IMR-90 (cell line): ENCODE measurements around the gene DYRK1A. TPM values are rescaled to one million over a fixed set of nuclear protein-coding genes. Genes with fewer than 3 reads are reported as not detected.

Source experiments
- ATAC-seq: fragments of 200-7000 bp; cut with Tn5 transposase; 2 replicates; pipeline ENCODE4 v1.9.1; 2020; ENCODE audit warnings: low read depth, mild to moderate bottlenecking, moderate library complexity
- BruUV-seq: library from RNA; stranded (reverse); fragments of 400-500 nt; replicated peaks from 2 replicates; lab custom pipeline; 2021; lab: Mats Ljungman, UMichigan
- CTCF ChIA-PET: fragments of 300-600 bp; formaldehyde crosslinking; extraction: SDS; loops from one replicate; lab custom pipeline; 2021; ENCODE audit warnings: antibody characterized with exemption; lab: Yijun Ruan, JAX
- POLR2A ChIA-PET: fragments of 300-600 bp; sonication (Branson Sonifier 250); formaldehyde crosslinking; loops from one replicate; lab custom pipeline; 2022; ENCODE audit warnings: antibody characterized with exemption; ENCODE audit not compliant: unreplicated experiment; lab: Charles Lee
- DNase-seq: peaks from one replicate; pipeline ENCODE4 v3.0.0; 2013
- H2AFZ ChIP-seq: replicated peaks from 2 replicates; pipeline ENCODE3; 2013; ENCODE audit warnings: low read length, mild to moderate bottlenecking; ENCODE audit not compliant: poor library complexity
- H2AK5ac ChIP-seq: 2 replicates; pipeline ENCODE4 v1.6.1; 2013; ENCODE audit warnings: low read depth, low read length, inconsistent platforms
- H2AK9ac ChIP-seq: replicated peaks from 2 replicates; pipeline ENCODE3; 2013; ENCODE audit warnings: mild to moderate bottlenecking, low read depth, low read length, moderate library complexity; ENCODE audit not compliant: poor library complexity
- H2BK120ac ChIP-seq: 2 replicates; pipeline ENCODE4 v1.6.1; 2013; ENCODE audit warnings: low read depth, low read length, inconsistent platforms
- H2BK15ac ChIP-seq: 3 replicates; pipeline ENCODE4 v1.6.1; 2013; ENCODE audit warnings: low read depth, low read length, inconsistent platforms
- H2BK20ac ChIP-seq: 2 replicates; pipeline ENCODE4 v1.6.1; 2013; ENCODE audit warnings: low read depth, mild to moderate bottlenecking, inconsistent platforms, low read length, moderate library complexity
- H2BK5ac ChIP-seq: 2 replicates; pipeline ENCODE4 v1.6.1; 2013; ENCODE audit warnings: mild to moderate bottlenecking, low read depth, low read length, inconsistent platforms; ENCODE audit not compliant: poor library complexity, severe bottlenecking
- H3K14ac ChIP-seq: replicated peaks from 2 replicates; pipeline ENCODE4 v1.6.1; 2013; ENCODE audit warnings: low read depth, low read length, inconsistent platforms
- H3K18ac ChIP-seq: 2 replicates; pipeline ENCODE4 v1.6.1; 2013; ENCODE audit warnings: low read depth, low read length, control low read depth
- H3K23ac ChIP-seq: 2 replicates; pipeline ENCODE4 v1.6.1; 2013; ENCODE audit warnings: low read depth, low read length, inconsistent platforms
- H3K27ac ChIP-seq: 2 replicates; pipeline ENCODE4 v1.5.1; 2013; ENCODE audit warnings: mild to moderate bottlenecking, control low read depth, low read length; ENCODE audit not compliant: insufficient read depth
- H3K27me3 ChIP-seq: 2 replicates; pipeline ENCODE4 v1.6.1; 2013; ENCODE audit warnings: low read length; ENCODE audit not compliant: control insufficient read depth, insufficient read depth
- H3K36me3 ChIP-seq: 2 replicates; pipeline ENCODE4 v1.6.1; 2013; ENCODE audit warnings: low read length, mixed read lengths; ENCODE audit not compliant: control insufficient read depth, insufficient read depth
- H3K4ac ChIP-seq: 2 replicates; pipeline ENCODE4 v1.6.1; 2013; ENCODE audit warnings: low read depth, low read length, inconsistent platforms
- H3K4me1 ChIP-seq: 2 replicates; pipeline ENCODE4 v1.6.1; 2013; ENCODE audit warnings: low read length, mixed read lengths; ENCODE audit not compliant: control insufficient read depth, insufficient read depth
- H3K4me2 ChIP-seq: 2 replicates; pipeline ENCODE4 v1.6.1; 2013; ENCODE audit warnings: low read depth, mild to moderate bottlenecking, control low read depth, low read length, moderate library complexity
- H3K4me3 ChIP-seq: 2 replicates; pipeline ENCODE4 v1.5.1; 2013; ENCODE audit warnings: low read depth, mild to moderate bottlenecking, control low read depth, low read length, moderate library complexity; ENCODE audit not compliant: insufficient read depth
- H3K56ac ChIP-seq: 2 replicates; pipeline ENCODE4 v1.6.1; 2013; ENCODE audit warnings: low read length, inconsistent platforms; ENCODE audit not compliant: insufficient read depth; ENCODE audit errors: extremely low read depth
- H3K79me1 ChIP-seq, 2 experiments: 2 replicates each; pipeline ENCODE4 v1.6.1; 2013; ENCODE audit warnings: low read length in 2 of 2, inconsistent platforms in 1 of 2, low read depth in 1 of 2
- H3K9ac ChIP-seq: 2 replicates; pipeline ENCODE4 v1.6.1; 2013; ENCODE audit warnings: low read depth, low read length, control low read depth
- H3K9me1 ChIP-seq: 2 replicates; pipeline ENCODE4 v1.6.1; 2013; ENCODE audit warnings: low read length, inconsistent platforms; ENCODE audit not compliant: insufficient read depth
- H3K9me3 ChIP-seq: 2 replicates; pipeline ENCODE4 v1.6.1; 2013; ENCODE audit warnings: low read length; ENCODE audit not compliant: control insufficient read depth, insufficient read depth
- H4K20me1 ChIP-seq: 2 replicates; pipeline ENCODE4 v1.6.1; 2013; ENCODE audit warnings: low read length, inconsistent platforms; ENCODE audit not compliant: insufficient read depth
- H4K5ac ChIP-seq: 2 replicates; pipeline ENCODE4 v1.6.1; 2013; ENCODE audit warnings: mild to moderate bottlenecking, low read depth, low read length, control low read depth
- H4K8ac ChIP-seq, 2 experiments: 2 replicates each; pipeline ENCODE4 v1.6.1; 2013; ENCODE audit warnings: low read depth in 2 of 2, low read length in 2 of 2, control low read depth in 1 of 2, inconsistent platforms in 1 of 2
- H4K91ac ChIP-seq: 2 replicates; pipeline ENCODE4 v1.6.1; 2013; ENCODE audit warnings: low read depth, low read length, inconsistent platforms; ENCODE audit not compliant: insufficient read depth
- MXI1 ChIP-seq: IDR thresholded peaks from 2 replicates; pipeline ENCODE4 v1.6.1; 2012; ENCODE audit warnings: low read depth, mild to moderate bottlenecking, low read length, moderate library complexity, borderline replicate concordance
- WGBS, 2 experiments: methylation state at CpG; one replicate each; pipeline versions ENCODE4 v1.1.5 to v1.1.7; 2013; ENCODE audit warnings: missing lambda C conversion rate in 2 of 2; ENCODE audit not compliant: insufficient read length in 1 of 2; ENCODE audit errors: extremely low coverage in 2 of 2; 5-methylcytosine and 5-hydroxymethylcytosine counted together
- dilution Hi-C: fragments of 300-500 bp; cut with HindIII; formaldehyde crosslinking; loops from one replicate; pipeline ENCODE4 v1.14.3; 2018; ENCODE audit warnings: low sequenced_read_pairs; ENCODE audit not compliant: unreplicated experiment
- in situ Hi-C: fragments of 300-500 bp; cut with MboI; formaldehyde crosslinking; loops from 3 replicates; pipeline ENCODE4 v1.14.3; 2019; ENCODE audit warnings: low sequenced_read_pairs, inconsistent platforms, mixed read lengths
- intact Hi-C: fragments of 100-400 bp; cut with micrococcal nuclease; formaldehyde crosslinking; loops from 2 replicates; pipeline ENCODE4 v1.10.0; 2022
- polyA plus RNA-seq, 3 experiments: library from polyadenylated mRNA; depleted of rRNA; stranded (reverse); fragments of >200 nt; gene quantifications; 2 replicates each; pipeline ENCODE4 v1.2.3, GENCODE V29; 2012; ENCODE audit warnings: low replicate concordance in 1 of 3
- total RNA-seq: library from RNA; depleted of rRNA; stranded (reverse); fragments of >200 nt; gene quantifications from 2 replicates; pipeline ENCODE4 v1.2.3, GENCODE V29; 2012

The DYRK1A gene
- total and polyA plus RNA-seq, 2 of the 4 experiments (the other 2 are of a cell fraction): 18.6 to 50.5 TPM

DNA sequence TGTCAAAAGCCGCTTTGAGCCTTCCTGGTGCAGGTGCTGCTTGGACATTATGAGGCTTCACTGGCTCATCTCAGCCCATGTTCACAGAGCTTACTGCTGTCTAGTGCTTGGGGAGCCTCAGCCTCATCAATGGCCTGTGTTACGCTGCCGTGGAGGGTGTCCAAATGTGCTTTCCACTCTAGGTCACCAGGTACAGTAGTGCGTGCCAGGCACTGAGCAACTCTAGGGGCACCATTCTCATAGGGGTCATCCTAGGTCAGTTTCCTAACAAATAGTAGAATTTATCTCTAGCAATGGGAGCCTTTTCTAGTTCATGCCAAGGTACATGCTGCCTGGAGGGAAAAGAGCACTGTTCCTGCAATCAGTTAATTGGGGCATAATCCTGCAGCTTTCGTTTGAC is 193.8 kb downstream of the DYRK1A start:
- Histone ChIP-seq H4K20me1 (peaks cover 3% of the 10 kb centered on the region; the same call in 1 of the 2 replicates), H2BK20ac (no peak overlapping the region), H3K14ac (no peak overlapping the region), H3K4ac (no peak overlapping the region), H2AK9ac (no peak overlapping the region), H2AK5ac (no peak overlapping the region), H3K27me3 (peaks cover 4% of the 10 kb centered on the region; the same call in 1 of the 2 replicates), H4K91ac (no peak overlapping the region), H3K18ac (no peak overlapping the region), H3K56ac (no peak overlapping the region), H4K8ac (no peak overlapping the region), H2AFZ (no peak overlapping the region), H3K79me1 (peaks cover 0 to 12% of the 10 kb centered on the region in 2 experiments; a peak in 3 of 4 replicates), H3K36me3 (no peaks in the 10 kb centered on the region), H3K9ac (no peak overlapping the region), H2BK15ac (no peak overlapping the region), H4K5ac (no peak overlapping the region), H3K4me1 (peaks cover 9% of the 10 kb centered on the region), H3K23ac (no peak overlapping the region), H2BK5ac (no peak overlapping the region), H3K4me2 (no peak overlapping the region), H3K4me3 (no peak overlapping the region), H2BK120ac (no peak overlapping the region), H3K9me3 (no peaks in the 10 kb centered on the region; the same call in 1 of the 2 replicates), H3K27ac (no peak overlapping the region), H3K9me1 (peaks cover 12% of the 10 kb centered on the region)
- in situ Hi-C loops: no loop called here
- TF ChIP-seq MXI1: no peak
- ATAC-seq (no peak), DNase-seq (no peak)
- BruUV-seq: no TSS peak
- CTCF ChIA-PET: no interaction called here
- dilution Hi-C loops: no loop called here
- WGBS, 2 experiments: 83% methylated on average over 2 of the region's 5 CpGs; no CpG with 5 or more reads in 1 of the 2 experiments
- POLR2A ChIA-PET: no interaction called here
- intact Hi-C loops: loop anchor here (5.0 kb wide), 1 partner anchor 193 kb away; the partner anchor contains the start of gene DYRK1A
